ENCODE measurements around the gene TTLL10.

- TF ChIP-seq, protein P1, sequence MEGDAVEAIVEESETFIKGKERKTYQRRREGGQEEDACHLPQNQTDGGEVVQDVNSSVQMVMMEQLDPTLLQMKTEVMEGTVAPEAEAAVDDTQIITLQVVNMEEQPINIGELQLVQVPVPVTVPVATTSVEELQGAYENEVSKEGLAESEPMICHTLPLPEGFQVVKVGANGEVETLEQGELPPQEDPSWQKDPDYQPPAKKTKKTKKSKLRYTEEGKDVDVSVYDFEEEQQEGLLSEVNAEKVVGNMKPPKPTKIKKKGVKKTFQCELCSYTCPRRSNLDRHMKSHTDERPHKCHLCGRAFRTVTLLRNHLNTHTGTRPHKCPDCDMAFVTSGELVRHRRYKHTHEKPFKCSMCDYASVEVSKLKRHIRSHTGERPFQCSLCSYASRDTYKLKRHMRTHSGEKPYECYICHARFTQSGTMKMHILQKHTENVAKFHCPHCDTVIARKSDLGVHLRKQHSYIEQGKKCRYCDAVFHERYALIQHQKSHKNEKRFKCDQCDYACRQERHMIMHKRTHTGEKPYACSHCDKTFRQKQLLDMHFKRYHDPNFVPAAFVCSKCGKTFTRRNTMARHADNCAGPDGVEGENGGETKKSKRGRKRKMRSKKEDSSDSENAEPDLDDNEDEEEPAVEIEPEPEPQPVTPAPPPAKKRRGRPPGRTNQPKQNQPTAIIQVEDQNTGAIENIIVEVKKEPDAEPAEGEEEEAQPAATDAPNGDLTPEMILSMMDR (IDR thresholded peaks at IDR 0.05): no peak
- no peak for TF ChIP-seq POLR2A (IDR thresholded peaks at IDR 0.05)
Observed at GRCh38 chr1:1163538-1164070, 10.1 kb upstream of the TTLL10 start.

All from esophagus squamous epithelium (tissue), 4 donors.